K562 (cell line): ENCODE measurements around the gene TOMM22. TPM values are rescaled to one million over a fixed set of nuclear protein-coding genes. Genes with fewer than 3 reads are reported as not detected.

Experiments
- DPF2 ChIP-seq: fragments of 450-650 bp; IDR thresholded peaks from 2 replicates; pipeline ENCODE4 v1.6.1; 2016
- IRF2 ChIP-seq: sonication (generic); formaldehyde crosslinking; IDR thresholded peaks from 2 replicates; pipeline ENCODE4 v1.8.1; 2022; ENCODE audit warnings: mild to moderate bottlenecking, missing genetic modification reagents
- NFE2 ChIP-seq: IDR thresholded peaks from 2 replicates; pipeline ENCODE4 v1.6.1; 2014; ENCODE audit warnings: antibody characterized with exemption, low read depth
- NFIX ChIP-seq: fragments of 250-450 bp; sonication (Bioruptor Pico); IDR thresholded peaks from 2 replicates; pipeline ENCODE4 v1.4.0; 2020; ENCODE audit warnings: low read depth, mild to moderate bottlenecking, moderate library complexity
- POLR2H ChIP-seq: IDR thresholded peaks from 2 replicates; pipeline ENCODE4 v1.6.1; 2016; ENCODE audit warnings: missing genetic modification characterization, low read depth, mild to moderate bottlenecking, control low read depth, missing compliant biosample characterization, moderate library complexity
- RBM25 ChIP-seq: fragments of 200-400 bp; formaldehyde crosslinking; IDR thresholded peaks from 2 replicates; pipeline ENCODE4 v1.6.1; 2018; ENCODE audit warnings: low read length, low read depth, moderate library complexity; ENCODE audit not compliant: severe bottlenecking
- SAP30 ChIP-seq: fragments of 200-600 bp; sonication (generic); IDR thresholded peaks from 2 replicates; pipeline ENCODE4 v1.6.1; 2012; ENCODE audit warnings: borderline replicate concordance, low read depth, mild to moderate bottlenecking, moderate library complexity, low read length, control low read depth, inconsistent platforms; ENCODE audit not compliant: insufficient read depth, poor library complexity, severe bottlenecking
- SOX6 ChIP-seq: fragments of 450-650 bp; IDR thresholded peaks from 2 replicates; pipeline ENCODE4 v1.6.1; 2014; ENCODE audit warnings: mild to moderate bottlenecking
- ZNF175 ChIP-seq: fragments of 200-800 bp; sonication (Bioruptor generic); IDR thresholded peaks from 2 replicates; pipeline ENCODE4 v1.6.1; 2016; ENCODE audit warnings: low read depth, mild to moderate bottlenecking, missing genetic modification characterization, missing compliant biosample characterization
- ZNF316 ChIP-seq: fragments of 450-650 bp; IDR thresholded peaks from 2 replicates; pipeline ENCODE4 v1.6.1; 2016
- polyA plus RNA-seq, 8 experiments: library from polyadenylated mRNA; depleted of rRNA in 4 of 8; stranded (reverse) in 5 of 8; unstranded in 3 of 8; fragments of >200 nt; fragmentation: Nextera tagmentation in 2 of 8; fragmentation: Illumina TruSeq in 1 of 8; extraction: Ambion mirVana in 2 of 8; extraction: Trizol in 1 of 8; gene quantifications; 2 replicates each; pipeline versions ENCODE4 v1.2.1 to v1.2.3, GENCODE V29; 2011 to 2014; ENCODE audit warnings: inconsistent platforms in 1 of 8, missing spikeins in 1 of 8
- total RNA-seq, 7 experiments: library from RNA; depleted of rRNA in 6 of 7; stranded (reverse); fragments of >200 nt in 6 of 7; fragmentation: Illumina TruSeq in 2 of 7; extraction: Trizol in 2 of 7; gene quantifications; 2 replicates each; pipeline versions ENCODE4 v1.2.1 to v1.2.3, GENCODE V29; 2011 to 2021; ENCODE audit warnings: low replicate concordance in 1 of 7
- TF ChIP-seq, protein P1 (sequence below): sonication (generic); IDR thresholded peaks from 2 replicates; pipeline ENCODE4 v1.6.1; 2016
- TF ChIP-seq, protein P2 (sequence below), 2 experiments: fragments of 150-350 bp in 1 of 2; IDR thresholded peaks; 2 replicates each; pipeline ENCODE4 v1.6.1; 2012 to 2016; ENCODE audit warnings: low read depth in 2 of 2, low read length in 2 of 2, mild to moderate bottlenecking in 1 of 2, moderate library complexity in 1 of 2

TOMM22 gene
- total and polyA plus RNA-seq, 9 of the 15 experiments (the other 6 are each of a cell fraction or from before 2014, with no cell fraction given) = 25.8 to 108 (median 73.8) TPM

DNA sequence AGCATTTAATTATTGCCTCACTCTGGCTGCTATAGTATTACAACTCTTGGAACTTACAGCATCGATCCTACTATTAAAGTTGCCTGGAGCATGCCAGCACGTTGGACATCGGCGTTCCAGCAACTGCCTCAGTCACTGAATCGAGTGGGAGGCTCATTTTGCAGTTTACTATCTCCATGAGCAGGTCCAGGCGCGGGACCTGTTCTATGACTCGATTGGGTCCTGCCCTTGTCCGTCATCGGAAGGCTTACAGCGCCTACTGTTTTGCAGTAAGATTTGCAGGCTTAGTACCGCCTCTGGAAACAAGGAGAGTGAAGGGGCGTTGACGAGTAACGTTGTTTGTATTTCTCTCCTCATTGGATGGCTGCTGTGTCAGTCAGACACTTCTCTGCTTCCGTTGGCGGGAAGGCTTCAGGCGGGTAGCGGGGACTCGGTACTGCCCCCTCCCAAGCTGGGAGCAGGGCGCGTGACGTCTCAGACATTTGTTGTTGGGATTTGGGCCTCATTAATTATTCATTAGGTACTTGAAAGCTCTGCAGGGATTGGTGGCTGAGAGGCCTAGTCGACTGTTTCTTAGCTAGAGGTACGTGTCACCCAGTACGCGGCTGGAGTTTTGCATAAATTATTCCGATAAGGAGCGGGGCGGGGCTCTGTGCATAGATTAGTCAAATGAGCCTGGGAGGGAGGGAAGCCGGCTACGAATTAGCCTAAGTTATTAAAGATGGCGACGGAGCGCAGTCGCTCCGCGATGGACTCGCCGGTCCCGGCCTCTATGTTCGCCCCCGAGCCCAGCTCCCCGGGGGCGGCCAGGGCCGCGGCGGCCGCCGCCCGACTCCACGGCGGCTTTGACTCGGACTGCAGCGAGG, 23.7 kb downstream of the TOMM22 start, which contains the start of gene GTPBP1 (continued):
- TF ChIP-seq, protein P1, sequence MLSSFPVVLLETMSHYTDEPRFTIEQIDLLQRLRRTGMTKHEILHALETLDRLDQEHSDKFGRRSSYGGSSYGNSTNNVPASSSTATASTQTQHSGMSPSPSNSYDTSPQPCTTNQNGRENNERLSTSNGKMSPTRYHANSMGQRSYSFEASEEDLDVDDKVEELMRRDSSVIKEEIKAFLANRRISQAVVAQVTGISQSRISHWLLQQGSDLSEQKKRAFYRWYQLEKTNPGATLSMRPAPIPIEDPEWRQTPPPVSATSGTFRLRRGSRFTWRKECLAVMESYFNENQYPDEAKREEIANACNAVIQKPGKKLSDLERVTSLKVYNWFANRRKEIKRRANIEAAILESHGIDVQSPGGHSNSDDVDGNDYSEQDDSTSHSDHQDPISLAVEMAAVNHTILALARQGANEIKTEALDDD = peak; percentile 54; the same call in 1 of the 2 replicates
- TF ChIP-seq ZNF175 (CRISPR knock-in tag) = no peak
- peak; percentile 19 for TF ChIP-seq SAP30
- no peak for TF ChIP-seq IRF2 (CRISPR knock-in tag)
- TF ChIP-seq DPF2 = peak; percentile 63
- no peak for TF ChIP-seq NFE2
- peak; percentile 69 for TF ChIP-seq RBM25
- TF ChIP-seq, protein P2, sequence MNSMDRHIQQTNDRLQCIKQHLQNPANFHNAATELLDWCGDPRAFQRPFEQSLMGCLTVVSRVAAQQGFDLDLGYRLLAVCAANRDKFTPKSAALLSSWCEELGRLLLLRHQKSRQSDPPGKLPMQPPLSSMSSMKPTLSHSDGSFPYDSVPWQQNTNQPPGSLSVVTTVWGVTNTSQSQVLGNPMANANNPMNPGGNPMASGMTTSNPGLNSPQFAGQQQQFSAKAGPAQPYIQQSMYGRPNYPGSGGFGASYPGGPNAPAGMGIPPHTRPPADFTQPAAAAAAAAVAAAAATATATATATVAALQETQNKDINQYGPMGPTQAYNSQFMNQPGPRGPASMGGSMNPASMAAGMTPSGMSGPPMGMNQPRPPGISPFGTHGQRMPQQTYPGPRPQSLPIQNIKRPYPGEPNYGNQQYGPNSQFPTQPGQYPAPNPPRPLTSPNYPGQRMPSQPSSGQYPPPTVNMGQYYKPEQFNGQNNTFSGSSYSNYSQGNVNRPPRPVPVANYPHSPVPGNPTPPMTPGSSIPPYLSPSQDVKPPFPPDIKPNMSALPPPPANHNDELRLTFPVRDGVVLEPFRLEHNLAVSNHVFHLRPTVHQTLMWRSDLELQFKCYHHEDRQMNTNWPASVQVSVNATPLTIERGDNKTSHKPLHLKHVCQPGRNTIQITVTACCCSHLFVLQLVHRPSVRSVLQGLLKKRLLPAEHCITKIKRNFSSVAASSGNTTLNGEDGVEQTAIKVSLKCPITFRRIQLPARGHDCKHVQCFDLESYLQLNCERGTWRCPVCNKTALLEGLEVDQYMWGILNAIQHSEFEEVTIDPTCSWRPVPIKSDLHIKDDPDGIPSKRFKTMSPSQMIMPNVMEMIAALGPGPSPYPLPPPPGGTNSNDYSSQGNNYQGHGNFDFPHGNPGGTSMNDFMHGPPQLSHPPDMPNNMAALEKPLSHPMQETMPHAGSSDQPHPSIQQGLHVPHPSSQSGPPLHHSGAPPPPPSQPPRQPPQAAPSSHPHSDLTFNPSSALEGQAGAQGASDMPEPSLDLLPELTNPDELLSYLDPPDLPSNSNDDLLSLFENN (IDR thresholded peaks at IDR 0.05; ENCODE audit: low read depth in 2 of 2, low read length in 2 of 2) = 0 out of 4 replicates have a peak, but pooled peaks of 1 of the 2 experiments have one; percentile 59
- no peak for TF ChIP-seq NFIX
- TF ChIP-seq POLR2H (tag) = peak; percentile 78; the same call in 1 of the 2 replicates
- TF ChIP-seq SOX6 = peak; percentile 8; the same call in 1 of the 2 replicates
- TF ChIP-seq ZNF316 = 0 out of 2 replicates have a peak, but pooled peaks have one; percentile 78
